Putamen (tissue), 1 donor: Measurements from ENCODE around the gene EMILIN2.

Experiments
- DNase-seq: peaks from one replicate; pipeline ENCODE4 v3.0.0-alpha.2; 2016; ENCODE audit warnings: low spot score

EMILIN2 gene

DNA sequence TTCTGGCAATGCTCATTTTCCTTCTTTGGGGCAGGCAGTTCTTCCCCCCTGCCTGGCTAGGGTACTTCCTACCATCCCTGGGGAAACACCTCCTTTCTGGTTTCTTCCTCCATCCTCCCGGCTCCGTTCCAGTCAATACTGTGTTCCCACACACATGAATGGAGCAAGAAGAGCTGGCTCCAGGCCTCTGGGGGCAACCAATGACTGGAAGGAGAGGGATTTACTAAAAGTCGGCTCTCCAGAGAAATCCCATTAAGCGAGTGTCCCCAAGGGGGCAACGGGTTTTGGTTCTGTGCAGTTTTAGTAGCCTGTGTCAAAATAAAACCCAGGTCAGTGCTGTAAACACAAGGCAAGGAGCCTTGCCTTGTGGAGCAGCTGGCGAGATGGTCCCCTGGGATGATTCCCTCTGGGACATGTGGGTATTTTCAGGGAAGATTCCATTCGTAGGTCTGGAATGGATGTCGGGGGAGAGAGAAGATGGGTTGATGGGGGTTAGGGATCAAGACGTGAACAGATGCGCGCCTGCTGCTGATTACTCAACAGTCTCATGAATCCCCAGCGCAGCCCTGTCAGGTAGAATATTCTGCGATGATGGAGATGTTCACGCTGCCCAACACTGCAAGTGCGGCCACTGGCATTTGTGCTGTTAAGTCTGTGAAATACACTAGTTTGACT lies 32.0 kb downstream of the EMILIN2 start:
- DNase-seq = no peak

DNA sequence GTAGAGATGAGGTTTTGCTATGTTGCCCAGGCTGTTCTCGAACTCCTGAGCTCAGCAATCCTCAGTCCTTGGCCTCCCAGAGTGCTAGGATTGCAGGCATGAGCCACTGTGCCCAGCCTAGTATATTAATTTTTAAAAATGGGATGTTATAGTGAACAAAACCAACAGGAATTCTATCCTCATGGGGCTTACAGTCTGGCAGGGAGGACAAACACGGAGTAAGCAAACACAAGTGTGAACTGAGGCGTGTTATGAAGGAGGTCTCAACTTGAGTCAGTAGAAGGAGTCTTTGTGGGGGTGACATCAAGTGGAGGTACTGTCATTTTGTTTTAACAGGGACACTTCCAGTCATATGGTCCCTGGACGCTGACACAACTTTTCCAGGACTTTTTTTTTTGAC lies 33.1 kb downstream of the EMILIN2 start:
- no peak for DNase-seq

DNA sequence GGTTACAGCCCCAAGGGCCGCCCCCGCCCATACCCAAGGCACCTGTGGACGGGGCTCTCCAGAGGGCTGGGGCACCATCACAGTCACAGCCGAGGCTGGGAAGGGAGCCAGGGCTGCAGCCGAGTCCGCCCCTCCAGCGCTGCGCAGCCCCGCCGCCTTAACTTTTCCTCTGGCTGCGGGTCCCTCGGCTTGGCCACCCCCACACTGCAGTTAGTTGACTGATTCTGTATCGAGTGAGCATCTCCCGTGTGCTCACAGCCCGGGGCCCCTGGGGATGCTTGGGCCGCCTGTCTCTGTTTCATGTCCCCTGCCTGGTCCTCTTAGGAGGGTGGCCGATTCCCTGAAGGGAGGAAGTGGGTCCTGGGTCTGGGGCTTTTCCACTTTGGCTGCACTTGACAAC lies 33.7 kb downstream of the EMILIN2 start:
- no peak for DNase-seq

DNA sequence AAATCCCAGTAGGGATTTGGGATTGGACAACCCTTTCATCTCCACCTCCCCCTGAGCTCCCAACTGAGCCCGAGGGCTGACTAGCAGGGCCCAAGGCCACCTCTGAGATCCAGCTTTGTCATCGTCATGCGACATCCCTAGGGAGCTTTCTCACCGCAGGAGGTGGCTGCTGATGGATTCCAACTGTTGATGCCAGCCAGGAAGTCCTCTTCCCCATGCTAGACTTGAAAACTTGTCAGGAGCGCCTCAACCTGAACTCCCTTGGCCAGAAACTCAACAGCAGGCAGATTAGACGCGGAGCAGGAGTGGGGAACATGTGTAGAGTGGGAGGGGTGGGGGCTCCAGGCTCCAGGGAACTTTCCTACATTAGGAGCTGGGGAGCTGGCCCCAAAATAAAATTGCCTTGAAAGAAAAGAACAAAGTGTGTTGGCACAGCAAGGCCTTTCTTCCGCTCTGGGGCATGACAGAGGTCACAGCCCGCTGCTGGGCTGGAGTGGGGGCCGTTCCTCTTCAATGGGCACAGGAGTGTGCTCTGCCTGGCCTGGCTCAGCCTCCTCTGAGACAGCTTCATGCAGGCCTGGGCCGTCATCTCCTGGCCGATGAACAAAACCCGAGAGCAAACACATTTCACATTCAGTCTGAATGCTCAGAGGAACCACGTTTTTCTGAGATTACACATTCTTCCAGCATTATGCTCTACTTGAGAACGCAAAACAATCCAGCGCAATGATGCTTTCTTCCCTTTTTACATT lies 34.5 kb downstream of the EMILIN2 start:
- no peak for DNase-seq

- DNase-seq = no peak
Measured at GRCh38 chr18:2881840-2882195, 35.0 kb downstream of the EMILIN2 start.

DNA sequence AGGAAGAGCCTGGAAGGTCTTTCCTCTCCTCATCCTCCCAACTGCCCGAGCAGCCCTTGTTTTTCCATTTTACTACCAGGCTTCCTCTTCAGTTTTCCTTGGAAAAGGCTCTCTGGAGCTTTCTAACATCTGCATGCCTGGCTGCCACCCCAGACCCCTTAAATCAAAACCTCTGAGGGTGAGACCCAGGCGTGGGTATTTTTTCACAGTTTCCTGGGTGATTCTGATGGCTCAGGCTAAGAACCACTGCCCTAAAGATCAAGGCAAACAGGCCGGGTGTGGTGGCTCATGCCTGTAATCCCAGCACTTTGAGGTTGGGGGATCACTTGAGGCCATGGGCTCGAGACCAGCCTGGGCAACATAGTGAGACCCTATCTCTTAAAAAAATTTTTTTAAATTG lies 35.4 kb downstream of the EMILIN2 start:
- DNase-seq = no peak

DNA sequence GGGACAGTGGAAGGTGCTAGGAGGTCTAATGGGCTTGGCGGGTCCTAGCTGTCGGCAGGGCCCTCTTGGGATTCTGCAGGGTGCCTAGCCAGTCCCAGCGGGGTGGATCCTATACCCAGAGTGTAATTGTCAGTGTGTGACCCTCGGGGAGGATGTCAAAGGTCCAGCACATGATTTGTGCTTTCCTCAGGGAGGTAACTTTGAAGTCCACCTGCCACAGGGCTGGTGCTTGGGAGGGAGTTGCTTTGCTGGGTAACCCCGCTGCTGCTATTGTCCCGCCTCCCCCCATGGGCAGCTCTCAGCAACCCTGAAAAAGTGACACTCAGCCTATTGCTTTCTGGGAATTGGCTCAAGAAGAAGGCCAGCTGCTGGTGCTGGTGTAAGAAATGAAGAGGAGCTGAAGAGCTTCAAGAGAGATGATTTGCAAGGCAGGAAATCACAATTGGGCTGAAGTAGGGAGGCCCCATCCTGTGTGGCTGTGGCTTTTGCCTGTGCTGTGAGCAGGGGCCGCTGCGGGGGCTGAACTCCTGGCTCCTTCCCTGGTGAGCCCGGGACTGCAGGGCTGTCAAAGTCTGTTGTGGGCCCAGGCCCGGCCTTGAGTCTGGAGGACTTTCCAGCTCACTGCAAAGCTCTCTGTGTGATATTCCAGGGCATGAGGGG lies 36.4 kb downstream of the EMILIN2 start:
- no peak for DNase-seq

GRCh38 chr18:2884706-2885285 lies 38.0 kb downstream of the EMILIN2 start:
- no peak for DNase-seq

GRCh38 chr18:2887470-2887869 lies 40.7 kb downstream of the EMILIN2 start:
- DNase-seq = no peak

DNA sequence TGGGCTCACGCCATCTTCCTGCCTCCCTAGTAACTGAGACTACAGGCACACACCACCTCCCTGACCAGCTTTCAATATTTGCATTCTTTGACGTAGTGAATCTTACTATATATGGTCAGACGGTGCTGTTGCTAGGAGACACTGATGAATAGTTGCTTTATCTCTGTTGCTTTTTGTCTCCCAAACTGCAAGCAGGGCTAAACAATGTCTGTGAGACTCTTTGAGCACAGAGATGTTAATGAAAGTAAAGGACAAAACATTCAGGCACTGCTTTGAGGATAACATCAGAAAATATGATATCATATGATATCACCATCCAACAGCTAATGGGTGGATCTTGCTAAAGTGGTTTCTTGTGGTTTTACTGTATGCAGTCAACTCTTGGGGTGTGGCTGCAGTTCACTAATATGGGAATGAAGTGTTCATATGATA lies 43.0 kb downstream of the EMILIN2 start:
- no peak for DNase-seq

DNA sequence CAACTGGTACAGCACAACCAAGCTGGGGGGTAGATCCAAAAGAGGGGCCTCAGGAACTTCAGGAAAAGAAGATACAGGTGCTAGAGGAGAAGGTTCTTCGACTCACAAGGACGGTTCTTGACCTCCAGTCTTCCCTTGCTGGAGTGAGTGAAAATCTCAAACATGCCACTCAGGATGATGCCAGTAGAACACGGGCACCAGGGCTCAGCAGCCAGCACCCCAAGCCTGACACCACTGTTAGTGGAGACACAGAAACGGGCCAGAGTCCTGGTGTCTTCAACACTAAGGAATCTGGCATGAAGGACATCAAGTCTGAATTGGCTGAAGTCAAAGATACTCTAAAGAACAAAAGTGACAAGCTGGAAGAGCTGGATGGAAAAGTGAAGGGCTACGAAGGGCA lies 43.8 kb downstream of the EMILIN2 start:
- no peak for DNase-seq

DNA sequence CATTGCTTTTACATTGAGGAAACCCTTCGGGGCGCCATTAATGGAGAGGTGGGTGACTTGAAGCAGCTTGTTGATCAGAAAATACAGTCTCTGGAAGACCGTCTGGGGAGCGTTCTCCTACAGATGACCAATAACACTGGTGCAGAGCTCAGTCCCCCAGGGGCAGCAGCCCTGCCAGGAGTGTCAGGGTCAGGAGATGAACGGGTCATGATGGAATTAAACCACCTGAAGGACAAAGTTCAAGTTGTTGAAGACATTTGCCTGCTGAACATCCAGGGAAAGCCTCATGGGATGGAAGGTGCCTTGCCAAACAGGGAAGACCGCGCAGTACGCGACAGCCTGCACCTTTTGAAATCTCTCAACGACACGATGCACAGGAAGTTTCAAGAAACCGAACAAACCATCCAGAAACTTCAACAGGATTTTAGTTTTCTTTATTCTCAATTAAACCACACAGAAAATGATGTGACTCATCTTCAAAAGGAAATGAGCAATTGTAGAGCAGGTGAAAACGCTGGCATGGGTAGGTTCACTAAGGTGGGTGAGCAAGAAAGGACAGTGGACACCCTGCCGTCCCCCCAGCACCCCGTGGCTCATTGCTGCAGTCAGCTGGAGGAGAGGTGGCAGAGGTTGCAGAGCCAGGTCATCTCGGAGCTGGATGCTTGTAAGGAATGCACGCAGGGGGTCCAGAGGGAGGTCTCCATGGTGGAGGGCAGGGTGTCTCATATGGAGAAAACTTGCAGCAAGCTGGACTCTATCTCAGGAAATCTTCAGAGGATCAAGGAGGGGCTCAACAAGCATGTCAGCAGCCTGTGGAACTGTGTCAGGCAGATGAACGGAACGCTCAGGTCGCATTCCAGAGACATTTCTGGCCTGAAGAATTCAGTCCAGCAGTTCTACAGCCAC lies 45.0 kb downstream of the EMILIN2 start:
- no peak for DNase-seq

DNA sequence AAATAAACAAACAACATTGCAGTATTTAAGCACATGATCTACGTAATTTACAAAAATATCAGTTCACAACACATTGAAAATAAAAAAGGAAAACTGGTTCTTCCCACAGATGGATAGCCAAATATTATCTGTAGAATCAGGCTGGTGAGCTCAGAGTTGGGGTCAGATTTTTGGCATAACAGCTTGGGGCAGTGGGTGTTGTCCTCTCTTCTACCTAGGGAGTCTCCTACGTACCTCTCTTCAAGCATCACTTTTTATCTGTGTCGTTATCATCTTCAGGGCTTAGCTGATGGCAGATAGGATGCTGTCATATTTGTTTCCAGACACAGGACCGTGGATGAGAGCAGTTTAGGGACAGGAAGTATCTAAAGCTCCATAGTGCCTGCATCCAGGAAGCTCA lies 46.2 kb downstream of the EMILIN2 start:
- DNase-seq = no peak

- no peak for DNase-seq
Measured at GRCh38 chr18:2893676-2894075, 46.9 kb downstream of the EMILIN2 start.

- no peak for DNase-seq
Measured at GRCh38 chr18:2894131-2894840, 47.5 kb downstream of the EMILIN2 start.

DNA sequence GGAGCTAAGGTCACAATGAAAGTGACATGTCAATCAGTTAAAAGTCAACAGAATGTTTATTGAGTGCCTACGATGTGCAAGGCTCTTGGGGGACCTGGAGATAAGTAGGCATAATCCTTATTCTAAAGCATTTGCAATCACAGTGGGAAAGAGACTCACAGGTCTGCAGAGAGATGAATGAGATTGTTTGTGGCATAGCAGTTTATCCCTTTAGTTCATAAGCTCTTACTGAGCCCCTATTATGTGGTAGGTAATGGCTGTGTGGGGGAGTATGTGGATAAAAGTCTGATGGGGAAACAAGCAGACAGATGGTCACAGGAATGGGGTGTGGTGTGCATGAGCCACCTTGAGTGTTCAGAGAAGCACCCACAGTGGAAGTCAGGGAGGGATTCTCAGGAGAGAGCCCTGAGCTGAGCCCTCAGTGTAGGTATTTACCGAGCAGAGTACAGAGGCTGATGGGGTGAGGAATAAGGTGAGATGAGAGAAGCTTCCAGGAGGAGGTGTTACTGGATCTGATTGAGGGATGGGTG lies 48.1 kb downstream of the EMILIN2 start:
- DNase-seq = no peak

- DNase-seq = no peak
Measured at GRCh38 chr18:2895391-2895790, 48.6 kb downstream of the EMILIN2 start.

GRCh38 chr18:2896990-2897389 lies 50.2 kb downstream of the EMILIN2 start:
- DNase-seq = no peak

- DNase-seq = no peak
Measured at GRCh38 chr18:2897448-2898185, 50.8 kb downstream of the EMILIN2 start.

DNA sequence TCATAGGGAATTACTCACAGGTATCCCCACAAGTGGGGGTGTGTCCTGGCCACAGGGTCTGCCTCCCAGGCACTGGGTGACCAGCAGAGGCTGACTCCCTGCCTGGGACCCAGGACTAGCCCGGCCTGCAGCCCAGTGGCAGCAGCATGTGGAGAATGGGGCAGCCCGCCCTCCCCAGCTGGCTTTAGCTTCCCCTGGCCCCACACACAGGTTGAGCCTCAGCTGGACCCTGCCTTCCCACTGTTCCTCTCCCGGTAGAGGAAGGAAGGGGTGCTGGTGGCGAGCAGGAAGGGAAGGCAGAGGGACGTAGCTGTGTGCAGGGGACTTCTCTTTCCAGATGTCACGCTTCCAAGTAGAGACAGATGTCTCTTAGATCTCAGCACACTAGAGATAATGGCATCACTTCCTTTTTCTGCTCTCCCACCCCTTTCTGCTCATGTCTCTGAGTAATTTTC lies 51.4 kb downstream of the EMILIN2 start:
- no peak for DNase-seq
